GM12875 (cell line): ENCODE measurements around the gene RGS18.
"Not testable (repeated sequence)": the region's sequence is repeated elsewhere in the genome, so short reads cannot be mapped to it uniquely, and the experiment has no call there.

Experiments used
- H3K4me3 ChIP-seq: one replicate; pipeline ENCODE4 v1.5.1; 2011; ENCODE audit warnings: low read depth, low read length, control low read depth
- CTCF ChIP-seq: IDR thresholded peaks from 2 replicates; pipeline ENCODE4 v1.5.1; 2011; ENCODE audit warnings: low read depth, mild to moderate bottlenecking, control low read depth, inconsistent platforms, low read length, moderate library complexity, borderline replicate concordance; ENCODE audit not compliant: insufficient read depth

RGS18 gene

GRCh38 chr1:192126030-192126619, 32.1 kb upstream of the RGS18 start:
- TF ChIP-seq CTCF: no peak
- no peak overlapping the region for H3K4me3 ChIP-seq

DNA sequence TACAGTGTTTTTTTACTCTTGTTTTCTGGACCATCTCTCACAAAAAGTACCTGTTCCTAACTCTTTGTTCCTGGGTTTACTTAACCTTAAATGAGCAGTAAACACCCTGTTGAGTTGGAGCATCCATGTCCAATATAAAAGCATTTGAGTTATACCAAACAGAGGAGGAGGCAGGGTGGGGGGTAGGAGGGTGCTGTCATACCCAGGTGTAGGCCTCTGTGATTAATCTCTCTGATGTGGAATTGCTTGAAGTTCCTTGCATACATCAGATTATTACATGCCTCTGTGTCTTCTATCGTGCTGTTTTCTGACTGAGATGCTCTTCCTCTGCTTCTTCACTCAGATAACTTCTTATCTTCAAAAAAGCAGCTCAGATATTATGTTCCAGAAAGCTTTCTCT, 28.1 kb upstream of the RGS18 start:
- no peak overlapping the region for H3K4me3 ChIP-seq
- no peak for TF ChIP-seq CTCF

DNA sequence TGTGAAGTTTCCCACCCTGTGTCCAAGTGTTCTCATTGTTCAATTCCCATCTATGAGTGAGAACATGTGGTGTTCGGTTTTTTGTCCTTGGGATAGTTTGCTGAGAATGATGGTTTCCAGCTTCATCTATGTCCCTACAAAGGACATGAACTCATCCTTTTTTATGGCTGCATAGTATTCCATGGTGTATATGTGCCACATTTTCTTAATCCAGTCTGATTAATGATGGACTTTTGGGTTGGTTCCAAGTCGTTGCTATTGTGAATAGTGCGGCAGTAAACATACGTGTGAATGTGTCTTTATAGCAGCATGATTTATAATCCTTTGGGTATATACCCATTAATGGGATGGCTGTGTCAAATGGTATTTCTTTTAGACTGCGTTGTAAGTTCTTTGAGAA, 27.4 kb upstream of the RGS18 start:
- H3K4me3 ChIP-seq: not testable (repeated sequence)

- no peak for TF ChIP-seq CTCF
These were observed 26.3 kb upstream of the RGS18 start for GRCh38 chr1:192131914-192132313.

DNA sequence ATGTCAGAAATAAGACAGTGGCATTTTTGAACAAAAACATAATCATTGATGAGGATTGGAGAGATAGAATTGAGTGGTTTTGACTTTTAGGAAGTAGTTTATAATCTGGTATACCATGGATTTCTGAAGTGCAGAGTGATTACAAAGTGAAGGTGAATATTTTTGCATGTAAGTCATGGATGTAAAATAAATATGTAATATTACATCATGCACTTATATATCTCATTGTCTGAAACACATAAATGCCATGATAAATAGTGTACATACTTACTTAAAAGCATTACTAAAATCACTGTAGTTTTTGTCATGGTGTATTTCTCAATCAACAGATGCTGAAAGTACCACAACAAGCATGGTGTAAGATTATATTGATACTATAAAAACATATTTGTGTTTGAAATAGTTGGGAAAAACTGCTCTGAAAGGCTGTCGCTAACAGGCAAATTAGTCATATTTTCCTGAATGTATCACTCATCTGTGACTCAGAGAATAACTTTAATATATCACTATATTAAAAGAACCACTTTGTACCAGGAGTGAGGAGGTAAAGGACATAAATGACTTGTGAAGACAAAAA, 24.8 kb upstream of the RGS18 start:
- H3K4me3 ChIP-seq: no peak overlapping the region
- TF ChIP-seq CTCF: no peak

More at GRCh38 chr1:192131914-192132313, 26.3 kb upstream of the RGS18 start:
- no peak overlapping the region for H3K4me3 ChIP-seq

DNA sequence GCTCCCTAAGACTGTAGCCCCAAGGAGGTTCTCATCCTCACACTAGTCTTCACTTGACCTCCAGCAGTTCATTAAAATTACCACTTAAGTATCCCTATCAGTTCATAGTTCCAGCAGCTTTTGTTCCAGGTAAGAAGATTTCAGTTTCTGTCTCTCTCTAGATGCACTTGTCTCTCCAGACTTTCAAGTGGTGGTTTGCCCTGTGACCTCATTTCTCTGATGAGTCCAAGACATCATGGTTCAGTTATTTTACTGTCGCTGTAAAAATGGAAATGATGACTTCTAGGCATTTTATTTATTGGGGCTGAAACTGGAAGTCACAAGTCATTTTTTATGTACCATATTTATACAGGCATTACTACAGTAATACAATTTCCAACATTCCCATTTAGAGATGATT, 17.9 kb upstream of the RGS18 start:
- no peak for TF ChIP-seq CTCF

DNA sequence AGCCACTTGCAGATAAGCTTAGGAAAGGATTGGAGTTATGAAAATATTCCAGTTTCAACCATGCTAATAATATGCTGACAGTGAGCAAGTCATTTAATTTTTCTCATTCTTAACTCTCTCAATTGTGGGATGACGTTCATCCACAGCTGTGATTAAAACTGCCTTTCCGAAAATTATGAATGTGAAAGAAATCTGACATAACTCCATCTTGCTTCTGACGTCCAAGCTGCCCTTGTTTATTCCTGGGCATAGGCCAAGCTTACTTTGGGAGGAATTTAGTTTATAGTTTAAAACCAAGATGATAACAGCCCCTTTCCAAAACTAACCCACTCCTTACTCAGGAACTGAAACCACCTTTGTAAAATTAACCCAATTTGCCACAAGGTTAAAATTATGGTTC, 11.0 kb upstream of the RGS18 start:
- no peak overlapping the region for H3K4me3 ChIP-seq
- TF ChIP-seq CTCF: no peak

More for the DNA sequence above, 17.9 kb upstream of the RGS18 start:
- H3K4me3 ChIP-seq: no peak overlapping the region
